GM23338 (cell line): ENCODE data around the gene RNF220. TPM values are rescaled to one million over a fixed set of nuclear protein-coding genes. Genes with fewer than 3 reads are reported as not detected.
A peak's percentile ranks its signal among the peaks of the same experiment; 100 is the strongest.

ENCODE experiments used
- ATAC-seq: fragments of 200-7000 bp; cut with Tn5 transposase; 3 replicates; pipeline ENCODE4 v1.9.1; 2020
- DNase-seq: peaks from one replicate; pipeline ENCODE4 v3.0.0-alpha.2; 2015; ENCODE audit warnings: low spot score
- H2AFZ ChIP-seq: fragments of 200-600 bp; sonication (generic); 2 replicates; pipeline ENCODE4 v1.8.0; 2016; ENCODE audit warnings: antibody characterized with exemption, mild to moderate bottlenecking, moderate library complexity
- H3F3A ChIP-seq: fragments of 200-600 bp; sonication (generic); replicated peaks from 2 replicates; pipeline ENCODE4 v1.8.0; 2017; ENCODE audit warnings: antibody characterized with exemption, mixed run types, low read depth
- H3K27ac ChIP-seq: fragments of 200-600 bp; sonication (generic); 2 replicates; pipeline ENCODE4 v1.6.1; 2016; ENCODE audit warnings: low read depth
- H3K27me3 ChIP-seq: fragments of 200-600 bp; sonication (generic); 2 replicates; pipeline ENCODE4 v1.8.0; 2016; ENCODE audit warnings: mild to moderate bottlenecking, mixed run types, moderate library complexity; ENCODE audit not compliant: insufficient read depth
- H3K36me3 ChIP-seq: fragments of 200-600 bp; sonication (generic); 2 replicates; pipeline ENCODE4 v1.8.0; 2016; ENCODE audit warnings: mild to moderate bottlenecking; ENCODE audit not compliant: insufficient read depth
- H3K4me1 ChIP-seq: fragments of 200-600 bp; sonication (generic); 2 replicates; pipeline ENCODE4 v1.8.0; 2016; ENCODE audit warnings: mild to moderate bottlenecking, moderate library complexity; ENCODE audit not compliant: insufficient read depth
- H3K4me2 ChIP-seq: fragments of 200-600 bp; sonication (generic); 2 replicates; pipeline ENCODE4 v1.7.1; 2017; ENCODE audit warnings: mixed run types
- H3K4me3 ChIP-seq: fragments of 200-600 bp; sonication (generic); 2 replicates; pipeline ENCODE4 v1.6.1; 2016; ENCODE audit warnings: mixed run types
- H3K79me2 ChIP-seq: fragments of 200-600 bp; sonication (generic); replicated peaks from 2 replicates; pipeline ENCODE4 v1.8.0; 2017; ENCODE audit warnings: mild to moderate bottlenecking; ENCODE audit not compliant: insufficient read depth
- H3K9me2 ChIP-seq: fragments of 200-600 bp; sonication (generic); 2 replicates; pipeline ENCODE4 v1.8.0; 2017; ENCODE audit not compliant: insufficient read depth
- H4K20me1 ChIP-seq: fragments of 200-600 bp; sonication (generic); replicated peaks from 2 replicates; pipeline ENCODE4 v1.8.0; 2017; ENCODE audit warnings: mild to moderate bottlenecking; ENCODE audit not compliant: insufficient read depth
- H3K27ac Mint-ChIP-seq: 2 replicates; pipeline ENCODE4 v1.8.0; 2020; ENCODE audit warnings: inconsistent platforms, mild to moderate bottlenecking, moderate library complexity, mixed read lengths
- H3K27me3 Mint-ChIP-seq: 3 replicates; pipeline ENCODE4 v1.8.0; 2022; ENCODE audit warnings: low read depth, mild to moderate bottlenecking, moderate library complexity, mixed read lengths, inconsistent platforms; ENCODE audit not compliant: insufficient read depth, poor library complexity
- H3K36me3 Mint-ChIP-seq: 3 replicates; pipeline ENCODE4 v1.8.0; 2021; ENCODE audit warnings: low read depth, mild to moderate bottlenecking, inconsistent platforms, moderate library complexity, mixed read lengths
- H3K4me1 Mint-ChIP-seq: 3 replicates; pipeline ENCODE4 v1.8.0; 2020; ENCODE audit warnings: mild to moderate bottlenecking, inconsistent platforms, mixed read lengths
- H3K4me3 Mint-ChIP-seq: 3 replicates; pipeline ENCODE4 v1.8.0; 2021; ENCODE audit warnings: moderate library complexity, mild to moderate bottlenecking, inconsistent platforms, mixed read lengths
- H3K9me3 Mint-ChIP-seq: 3 replicates; pipeline ENCODE4 v1.8.0; 2020; ENCODE audit warnings: moderate library complexity, mild to moderate bottlenecking, inconsistent platforms, mixed read lengths
- CREB1 ChIP-seq: fragments of 250-450 bp; sonication (Bioruptor Pico); IDR thresholded peaks from 2 replicates; pipeline ENCODE4 v1.5.0; 2020; ENCODE audit warnings: low read depth, mild to moderate bottlenecking, moderate library complexity
- EZH2 ChIP-seq: fragments of 200-600 bp; sonication (generic); IDR thresholded peaks from one replicate; pipeline ENCODE4 v1.8.0; 2017; ENCODE audit warnings: antibody characterized with exemption, mild to moderate bottlenecking, low read depth; ENCODE audit not compliant: unreplicated experiment
- EZH2phosphoT487 ChIP-seq: fragments of 200-600 bp; sonication (generic); IDR thresholded peaks from one replicate; pipeline ENCODE4 v1.8.1; 2018; ENCODE audit warnings: antibody characterized with exemption; ENCODE audit not compliant: unreplicated experiment
- JUNB ChIP-seq: IDR thresholded peaks from one replicate; pipeline ENCODE4 v1.6.1; 2016; ENCODE audit warnings: antibody characterized with exemption; ENCODE audit not compliant: unreplicated experiment
- NANOG ChIP-seq: IDR thresholded peaks from 2 replicates; pipeline ENCODE4 v1.6.1; 2016; ENCODE audit warnings: antibody characterized with exemption, borderline replicate concordance
- POLR2AphosphoS5 ChIP-seq: IDR thresholded peaks from 2 replicates; pipeline ENCODE4 v1.6.1; 2016; ENCODE audit warnings: antibody characterized with exemption, low read depth
- REST ChIP-seq: IDR thresholded peaks from one replicate; pipeline ENCODE4 v1.6.1; 2018; ENCODE audit warnings: antibody characterized with exemption; ENCODE audit not compliant: unreplicated experiment
- STAT1 ChIP-seq: IDR thresholded peaks from one replicate; pipeline ENCODE4 v1.6.1; 2016; ENCODE audit warnings: antibody characterized with exemption; ENCODE audit not compliant: unreplicated experiment
- ZNF114 ChIP-seq: fragments of 250-450 bp; sonication (Bioruptor Pico); IDR thresholded peaks from 2 replicates; pipeline ENCODE4 v1.5.0; 2020; ENCODE audit warnings: mild to moderate bottlenecking, moderate library complexity
- ZNF331 ChIP-seq: fragments of 250-450 bp; sonication (Bioruptor Pico); IDR thresholded peaks from 2 replicates; pipeline ENCODE4 v1.5.0; 2020; ENCODE audit warnings: low read depth, mild to moderate bottlenecking, moderate library complexity
- ZNF462 ChIP-seq: fragments of 250-450 bp; sonication (Bioruptor Pico); IDR thresholded peaks from 2 replicates; pipeline ENCODE4 v1.5.0; 2020; ENCODE audit warnings: mild to moderate bottlenecking, moderate library complexity
- polyA plus RNA-seq: library from polyadenylated mRNA; unstranded; fragments of >200 nt; fragmentation: Nextera tagmentation; extraction: Ambion mirVana; gene quantifications from 2 replicates; pipeline ENCODE4 v1.2.1, GENCODE V29; 2016
- total RNA-seq: library from RNA; depleted of rRNA; stranded (reverse); fragments of >200 nt; shearing (Covaris generic); gene quantifications from 2 replicates; pipeline ENCODE4 v1.2.3, GENCODE V29; 2014
- TF ChIP-seq, protein P1 (sequence below), 2 experiments: fragments of 200-600 bp in 1 of 2; sonication (generic) in 1 of 2; conservative IDR thresholded peaks; 2 replicates each; pipeline versions ENCODE4 v1.5.1 to v1.6.1; 2016 to 2017; ENCODE audit warnings: antibody characterized with exemption in 2 of 2, low read depth in 2 of 2, mild to moderate bottlenecking in 2 of 2, moderate library complexity in 1 of 2
- TF ChIP-seq, protein P2 (sequence below): IDR thresholded peaks from 2 replicates; pipeline ENCODE4 v1.6.1; 2016; ENCODE audit warnings: antibody characterized with exemption

The RNF220 gene
- total and polyA plus RNA-seq, 2 experiments from 2014 or later: 72.8 to 168 TPM

DNA sequence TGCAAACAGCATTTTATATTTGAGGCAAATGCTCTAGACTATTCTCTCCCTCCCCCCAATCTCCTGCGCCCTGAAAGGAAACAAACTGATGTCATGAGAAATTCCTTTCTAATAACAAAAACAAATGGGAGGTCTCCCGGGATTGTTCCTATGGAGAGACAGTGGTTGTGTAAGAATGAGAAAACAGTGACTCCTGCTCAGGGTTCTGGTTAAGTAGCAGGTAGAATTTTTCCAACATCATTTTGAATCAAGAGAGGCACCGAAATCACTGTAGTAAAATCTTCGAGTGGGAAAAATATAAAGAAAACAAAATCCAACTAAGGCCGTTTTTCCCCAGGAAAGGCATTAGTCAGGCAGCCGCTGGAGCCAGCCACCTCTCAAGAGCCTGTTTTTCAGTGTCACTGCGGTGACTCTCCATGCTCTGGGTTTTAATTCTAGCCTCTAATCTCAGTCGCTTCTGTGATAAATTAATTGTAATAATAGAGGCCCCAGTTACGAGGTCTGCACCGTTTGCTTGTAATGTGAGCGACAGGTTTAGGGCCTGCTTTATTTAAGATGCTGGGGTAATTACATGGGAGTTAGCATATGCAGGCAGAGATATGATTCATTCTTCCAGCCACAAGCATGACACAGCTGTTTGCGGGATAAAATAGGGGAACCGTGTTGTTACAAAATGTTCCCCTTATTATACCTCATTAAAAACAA, 80.3 kb downstream of the RNF220 start:
- Mint-ChIP-seq H3K36me3 (no peaks in the 10 kb centered on the region; the same call in 2 of the 3 replicates), H3K27me3 (peaks cover 4% of the 10 kb centered on the region), H3K27ac (peak overlapping the region; percentile 71), H3K4me1 (peaks cover 25% of the 10 kb centered on the region), H3K9me3 (no peaks in the 10 kb centered on the region), H3K4me3 (no peak overlapping the region; the same call in 2 of the 3 replicates)
- Histone ChIP-seq H3K36me3 (no peaks in the 10 kb centered on the region), H3K27me3 (no peaks in the 10 kb centered on the region), H3K4me1 (peaks cover 29% of the 10 kb centered on the region), H3K79me2 (no peaks in the 10 kb centered on the region), H3F3A (no peaks in the 10 kb centered on the region; the same call in 1 of the 2 replicates), H3K4me3 (no peak overlapping the region), H3K27ac (peak overlapping the region; percentile 21), H4K20me1 (no peaks in the 10 kb centered on the region), H3K9me2 (no peaks in the 10 kb centered on the region), H2AFZ (no peak overlapping the region), H3K4me2 (0 out of 2 replicates have a peak overlapping the region, but pooled peaks have one; percentile 0)
- DNase-seq (peak; percentile 68), ATAC-seq (peak; percentile 24; the same call in 2 of the 3 replicates)
- TF ChIP-seq REST (no peak), STAT1 (no peak), NANOG (no peak), ZNF114 (CRISPR knock-in tag) (no peak), JUNB (no peak), POLR2AphosphoS5 (no peak), ZNF331 (CRISPR knock-in tag) (no peak), EZH2phosphoT487 (no peak), EZH2 (no peak), CREB1 (no peak), ZNF462 (CRISPR knock-in tag) (no peak)
- TF ChIP-seq, protein P1, sequence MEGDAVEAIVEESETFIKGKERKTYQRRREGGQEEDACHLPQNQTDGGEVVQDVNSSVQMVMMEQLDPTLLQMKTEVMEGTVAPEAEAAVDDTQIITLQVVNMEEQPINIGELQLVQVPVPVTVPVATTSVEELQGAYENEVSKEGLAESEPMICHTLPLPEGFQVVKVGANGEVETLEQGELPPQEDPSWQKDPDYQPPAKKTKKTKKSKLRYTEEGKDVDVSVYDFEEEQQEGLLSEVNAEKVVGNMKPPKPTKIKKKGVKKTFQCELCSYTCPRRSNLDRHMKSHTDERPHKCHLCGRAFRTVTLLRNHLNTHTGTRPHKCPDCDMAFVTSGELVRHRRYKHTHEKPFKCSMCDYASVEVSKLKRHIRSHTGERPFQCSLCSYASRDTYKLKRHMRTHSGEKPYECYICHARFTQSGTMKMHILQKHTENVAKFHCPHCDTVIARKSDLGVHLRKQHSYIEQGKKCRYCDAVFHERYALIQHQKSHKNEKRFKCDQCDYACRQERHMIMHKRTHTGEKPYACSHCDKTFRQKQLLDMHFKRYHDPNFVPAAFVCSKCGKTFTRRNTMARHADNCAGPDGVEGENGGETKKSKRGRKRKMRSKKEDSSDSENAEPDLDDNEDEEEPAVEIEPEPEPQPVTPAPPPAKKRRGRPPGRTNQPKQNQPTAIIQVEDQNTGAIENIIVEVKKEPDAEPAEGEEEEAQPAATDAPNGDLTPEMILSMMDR (conservative IDR thresholded peaks at IDR 0.05; ENCODE audit: low read depth in 2 of 2): no peak
- TF ChIP-seq, protein P2, sequence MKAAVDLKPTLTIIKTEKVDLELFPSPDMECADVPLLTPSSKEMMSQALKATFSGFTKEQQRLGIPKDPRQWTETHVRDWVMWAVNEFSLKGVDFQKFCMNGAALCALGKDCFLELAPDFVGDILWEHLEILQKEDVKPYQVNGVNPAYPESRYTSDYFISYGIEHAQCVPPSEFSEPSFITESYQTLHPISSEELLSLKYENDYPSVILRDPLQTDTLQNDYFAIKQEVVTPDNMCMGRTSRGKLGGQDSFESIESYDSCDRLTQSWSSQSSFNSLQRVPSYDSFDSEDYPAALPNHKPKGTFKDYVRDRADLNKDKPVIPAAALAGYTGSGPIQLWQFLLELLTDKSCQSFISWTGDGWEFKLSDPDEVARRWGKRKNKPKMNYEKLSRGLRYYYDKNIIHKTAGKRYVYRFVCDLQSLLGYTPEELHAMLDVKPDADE: no peak
